Glutamatergic neuron (in vitro differentiated cells): ENCODE data around the gene PSMG1. TPM values are rescaled to one million over a fixed set of nuclear protein-coding genes. Genes with fewer than 3 reads are reported as not detected.
A peak's percentile ranks its signal among the peaks of the same experiment; 100 is the strongest.
"Not testable (repeated sequence)": the region's sequence is repeated elsewhere in the genome, so short reads cannot be mapped to it uniquely, and the experiment has no call there.

Experiments
- DNase-seq: peaks from one replicate; pipeline ENCODE4 v3.0.0; 2022
- H3K27ac Mint-ChIP-seq: one replicate; pipeline ENCODE4 v1.8.0; 2020; ENCODE audit warnings: mild to moderate bottlenecking, mixed read lengths, inconsistent platforms; ENCODE audit not compliant: unreplicated experiment
- H3K27me3 Mint-ChIP-seq: one replicate; pipeline ENCODE4 v1.8.0; 2020; ENCODE audit warnings: mild to moderate bottlenecking, moderate library complexity, mixed read lengths, inconsistent platforms; ENCODE audit not compliant: unreplicated experiment
- H3K36me3 Mint-ChIP-seq: one replicate; pipeline ENCODE4 v1.8.0; 2020; ENCODE audit warnings: mild to moderate bottlenecking, mixed read lengths, inconsistent platforms; ENCODE audit not compliant: unreplicated experiment
- H3K4me1 Mint-ChIP-seq: one replicate; pipeline ENCODE4 v1.8.0; 2020; ENCODE audit warnings: mild to moderate bottlenecking, low read depth, mixed read lengths, inconsistent platforms; ENCODE audit not compliant: unreplicated experiment
- H3K4me3 Mint-ChIP-seq: one replicate; pipeline ENCODE4 v1.8.0; 2020; ENCODE audit warnings: mild to moderate bottlenecking, mixed read lengths, inconsistent platforms; ENCODE audit not compliant: unreplicated experiment
- H3K9me3 Mint-ChIP-seq: one replicate; pipeline ENCODE4 v1.8.0; 2020; ENCODE audit warnings: mild to moderate bottlenecking, moderate library complexity, mixed read lengths, inconsistent platforms; ENCODE audit not compliant: unreplicated experiment
- total RNA-seq: library from RNA; stranded (reverse); fragmentation: NEBNext Ultra II Directional; extraction: Animal tissue kit (Norgen Biotek cat#: 25700); gene quantifications from one replicate; pipeline ENCODE4 v1.2.1, GENCODE V29; 2021; ENCODE audit not compliant: unreplicated experiment
- TF ChIP-seq, protein P1 (sequence below): fragments of 200-600 bp; sonication (generic); IDR thresholded peaks from one replicate; pipeline ENCODE4 v1.5.0; 2021; ENCODE audit not compliant: partially characterized antibody, unreplicated experiment

Gene PSMG1
- total RNA-seq, 1 donor from 2014 or later, result 28.7 TPM

DNA sequence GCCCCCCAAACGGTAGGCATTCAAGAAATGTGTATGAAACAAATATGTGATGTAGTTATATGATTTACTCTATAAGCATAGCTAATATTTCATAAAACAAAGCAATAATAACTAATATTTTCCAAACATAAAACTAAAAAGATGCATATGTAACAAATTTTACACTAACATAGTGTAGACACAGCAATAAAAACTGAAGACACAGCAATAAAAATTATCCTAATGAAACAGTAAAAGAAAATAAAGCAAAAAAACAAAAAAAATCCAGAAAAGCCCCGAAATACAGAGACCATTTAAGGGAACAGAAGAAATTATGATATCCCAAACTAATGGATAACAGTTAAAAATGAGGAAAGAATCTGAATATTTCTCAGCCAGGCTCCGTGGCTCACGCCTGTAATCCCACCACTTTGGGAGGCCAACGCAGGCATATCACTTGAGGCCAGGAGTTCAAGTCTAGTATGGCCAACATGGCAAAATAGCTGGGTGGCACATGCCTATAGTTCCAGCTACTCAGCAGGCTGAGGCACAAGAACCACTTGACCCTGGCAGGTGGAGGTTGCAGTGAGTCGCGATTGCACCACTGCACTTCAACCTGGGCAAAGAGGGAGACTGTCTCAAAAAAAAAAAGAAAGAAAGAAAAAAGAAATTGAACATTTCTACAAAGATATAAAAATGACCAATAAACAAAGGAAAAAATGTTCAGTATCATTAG is 38.2 kb upstream of the PSMG1 start:
- TF ChIP-seq, protein P1, sequence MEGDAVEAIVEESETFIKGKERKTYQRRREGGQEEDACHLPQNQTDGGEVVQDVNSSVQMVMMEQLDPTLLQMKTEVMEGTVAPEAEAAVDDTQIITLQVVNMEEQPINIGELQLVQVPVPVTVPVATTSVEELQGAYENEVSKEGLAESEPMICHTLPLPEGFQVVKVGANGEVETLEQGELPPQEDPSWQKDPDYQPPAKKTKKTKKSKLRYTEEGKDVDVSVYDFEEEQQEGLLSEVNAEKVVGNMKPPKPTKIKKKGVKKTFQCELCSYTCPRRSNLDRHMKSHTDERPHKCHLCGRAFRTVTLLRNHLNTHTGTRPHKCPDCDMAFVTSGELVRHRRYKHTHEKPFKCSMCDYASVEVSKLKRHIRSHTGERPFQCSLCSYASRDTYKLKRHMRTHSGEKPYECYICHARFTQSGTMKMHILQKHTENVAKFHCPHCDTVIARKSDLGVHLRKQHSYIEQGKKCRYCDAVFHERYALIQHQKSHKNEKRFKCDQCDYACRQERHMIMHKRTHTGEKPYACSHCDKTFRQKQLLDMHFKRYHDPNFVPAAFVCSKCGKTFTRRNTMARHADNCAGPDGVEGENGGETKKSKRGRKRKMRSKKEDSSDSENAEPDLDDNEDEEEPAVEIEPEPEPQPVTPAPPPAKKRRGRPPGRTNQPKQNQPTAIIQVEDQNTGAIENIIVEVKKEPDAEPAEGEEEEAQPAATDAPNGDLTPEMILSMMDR, result no peak
- H3K27me3 Mint-ChIP-seq, result no peaks in the 10 kb centered on the region
- no peaks in the 10 kb centered on the region for H3K36me3 Mint-ChIP-seq
- DNase-seq, result no peak
- H3K4me1 Mint-ChIP-seq, result peaks cover 21% of the 10 kb centered on the region
- H3K4me3 Mint-ChIP-seq, result no peak overlapping the region
- no peak overlapping the region for H3K27ac Mint-ChIP-seq
- peaks cover 3% of the 10 kb centered on the region for H3K9me3 Mint-ChIP-seq

DNA sequence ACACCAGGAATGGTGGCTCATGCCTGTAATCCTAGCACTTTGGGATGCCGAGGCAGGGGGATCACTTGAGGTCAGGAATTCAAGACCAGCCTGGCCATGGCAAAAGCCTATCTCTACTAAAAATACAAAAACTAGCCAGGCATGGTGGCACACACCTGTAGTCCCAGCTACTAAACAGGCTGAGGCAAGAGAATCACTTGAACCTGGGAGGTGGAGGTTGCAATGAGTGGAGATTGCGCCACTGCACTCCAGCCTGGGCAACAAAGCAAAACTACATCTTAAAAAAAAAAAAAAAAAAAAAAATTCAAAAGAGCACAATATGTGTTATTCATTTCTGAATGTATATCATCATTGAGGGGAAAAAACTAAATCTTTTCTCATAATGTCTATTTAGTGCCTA is 37.6 kb upstream of the PSMG1 start:
- not testable (repeated sequence) for H3K9me3 Mint-ChIP-seq, H3K27me3 Mint-ChIP-seq, H3K27ac Mint-ChIP-seq, H3K36me3 Mint-ChIP-seq, DNase-seq, H3K4me3 Mint-ChIP-seq
- H3K4me1 Mint-ChIP-seq, result peaks cover 23% of the 10 kb centered on the region

DNA sequence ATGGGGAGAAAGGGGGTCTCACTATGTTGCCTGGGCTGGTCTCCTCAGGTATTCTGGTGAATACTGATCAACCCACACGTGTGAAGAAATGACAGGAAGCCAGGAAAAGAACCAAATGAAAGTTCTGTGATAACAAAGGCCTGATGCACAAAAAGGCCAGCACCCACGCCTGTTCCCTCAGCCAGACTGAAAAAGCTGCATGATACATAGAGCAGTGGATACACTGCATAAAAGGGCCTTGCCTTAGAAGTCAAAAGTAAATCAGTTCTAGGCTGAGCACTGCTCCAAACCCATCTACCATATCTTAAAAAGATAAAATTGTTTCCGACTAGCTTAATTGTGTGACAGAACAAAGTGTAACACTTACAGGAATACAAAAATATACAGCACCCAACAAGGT is 36.9 kb upstream of the PSMG1 start:
- no peaks in the 10 kb centered on the region for H3K36me3 Mint-ChIP-seq
- peaks cover 23% of the 10 kb centered on the region for H3K4me1 Mint-ChIP-seq
- H3K9me3 Mint-ChIP-seq, result peaks cover 3% of the 10 kb centered on the region
- TF ChIP-seq, protein P1, result no peak
- H3K27me3 Mint-ChIP-seq, result no peaks in the 10 kb centered on the region
- H3K4me3 Mint-ChIP-seq, result no peak overlapping the region
- no peak overlapping the region for H3K27ac Mint-ChIP-seq
- no peak for DNase-seq

DNA sequence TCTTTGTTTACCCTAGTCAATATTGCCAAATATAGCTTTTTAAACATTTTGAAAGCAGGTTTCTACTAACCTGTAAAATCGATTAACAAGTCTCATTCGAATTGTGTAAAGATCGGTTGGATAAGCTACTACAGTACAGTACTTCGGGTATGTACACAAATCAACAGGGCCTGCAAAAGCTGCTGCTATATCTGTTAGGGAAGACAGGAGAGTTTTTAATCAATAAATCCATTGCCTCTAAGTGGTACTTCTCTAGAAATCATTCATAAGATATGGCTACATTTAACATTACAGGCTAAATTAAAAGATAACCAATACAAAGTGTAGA is 34.8 kb upstream of the PSMG1 start:
- TF ChIP-seq, protein P1, result no peak
- Mint-ChIP-seq H3K36me3 (no peaks in the 10 kb centered on the region), H3K27ac (peak overlapping the region; percentile 44), H3K9me3 (peaks cover 3% of the 10 kb centered on the region), H3K4me3 (peak overlapping the region; percentile 37), H3K27me3 (no peaks in the 10 kb centered on the region), H3K4me1 (peaks cover 23% of the 10 kb centered on the region)
- DNase-seq, result no peak

DNA sequence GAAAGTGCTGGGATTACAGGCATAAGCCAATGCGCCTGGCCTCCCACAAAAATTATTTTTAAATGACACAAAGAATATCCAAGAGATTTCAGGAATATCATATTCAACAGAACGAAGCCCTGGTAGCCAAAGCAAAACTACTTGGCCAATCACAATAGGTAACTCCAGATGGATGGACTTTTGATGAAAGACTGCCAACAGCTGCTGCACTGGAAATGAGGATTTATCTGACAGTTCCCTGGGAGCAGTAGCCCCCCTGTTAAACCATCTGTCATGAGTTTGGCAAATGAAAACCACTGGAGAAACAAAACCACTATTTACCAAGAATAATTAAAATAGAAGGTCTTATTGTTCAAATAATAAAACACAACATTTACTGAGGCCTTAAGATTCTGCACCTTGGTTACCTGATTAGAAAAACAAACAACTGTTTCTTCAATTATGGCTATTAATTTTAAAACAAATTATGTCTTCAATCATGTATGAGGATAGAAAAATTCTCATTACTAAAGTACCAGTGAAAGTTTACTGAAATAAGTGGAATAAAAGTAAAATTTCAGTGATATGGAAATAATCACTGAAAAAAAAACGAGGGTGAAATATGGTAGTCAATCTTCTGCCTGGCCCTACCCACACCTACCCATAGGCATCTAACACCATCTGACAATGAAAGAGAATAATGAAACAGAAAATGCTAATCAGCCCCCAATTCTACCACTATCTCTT is 34.3 kb upstream of the PSMG1 start:
- Mint-ChIP-seq H3K4me3 (peak overlapping the region; percentile 37), H3K27ac (peak overlapping the region; percentile 44), H3K27me3 (no peaks in the 10 kb centered on the region), H3K4me1 (peaks cover 22% of the 10 kb centered on the region), H3K9me3 (peaks cover 3% of the 10 kb centered on the region), H3K36me3 (no peaks in the 10 kb centered on the region)
- no peak for DNase-seq
- TF ChIP-seq, protein P1, result no peak
